SK-N-SH (cell line): Measurements from ENCODE around the gene CYP2S1. TPM values are rescaled to one million over a fixed set of nuclear protein-coding genes. Genes with fewer than 3 reads are reported as not detected.

Experiments used
- CTCF ChIA-PET: fragments of 300-600, 350-600 bp; formaldehyde crosslinking; extraction: SDS; loops from one replicate; lab custom pipeline; 2021; lab: Yijun Ruan, JAX
- POLR2A ChIA-PET: fragments of 350-600 bp; sonication (Branson Sonifier 250); formaldehyde crosslinking; extraction: SDS; loops from one replicate; lab custom pipeline; 2020; ENCODE audit warnings: antibody characterized with exemption, inconsistent platforms; lab: Yijun Ruan, JAX
- DNase-seq: peaks from one replicate; pipeline ENCODE4 v3.0.0; 2012
- H2AFZ ChIP-seq: fragments of 200-600 bp; sonication (generic); 2 replicates; pipeline ENCODE4 v1.8.1; 2016; ENCODE audit warnings: antibody characterized with exemption, mild to moderate bottlenecking, low read depth
- H3F3A ChIP-seq: fragments of 200-600 bp; sonication (generic); replicated peaks from 2 replicates; pipeline ENCODE3; 2016; ENCODE audit warnings: antibody characterized with exemption, mild to moderate bottlenecking; ENCODE audit not compliant: insufficient read depth
- H3K27ac ChIP-seq, 2 experiments: fragments of 200-500 bp in 1 of 2; fragments of 200-600 bp in 1 of 2; sonication (Bioruptor generic) in 1 of 2; sonication (generic), shearing (Covaris generic) in 1 of 2; 2 replicates each; pipeline versions ENCODE4 v1.5.1 to v1.6.1; 2014 to 2016; ENCODE audit warnings: low read depth in 2 of 2, inconsistent platforms in 1 of 2, low read length in 1 of 2, mild to moderate bottlenecking in 1 of 2, mixed read lengths in 1 of 2
- H3K27me3 ChIP-seq: fragments of 200-600 bp; sonication (generic), shearing (Covaris generic); 2 replicates; pipeline ENCODE4 v1.6.1; 2016; ENCODE audit warnings: mixed run types; ENCODE audit not compliant: insufficient read depth
- H3K36me3 ChIP-seq, 2 experiments: fragments of 200-500 bp in 1 of 2; fragments of 200-600 bp in 1 of 2; sonication (Bioruptor generic) in 1 of 2; sonication (generic) in 1 of 2; replicated peaks in 1 of 2; 2 replicates each; pipeline versions ENCODE3 to v1.5.1; 2014 to 2016; ENCODE audit warnings: low read length in 1 of 2, mild to moderate bottlenecking in 1 of 2; ENCODE audit not compliant: insufficient read depth in 2 of 2, control insufficient read depth in 1 of 2
- H3K4me1 ChIP-seq, 2 experiments: fragments of 200-500 bp in 1 of 2; fragments of 200-600 bp in 1 of 2; sonication (Bioruptor generic) in 1 of 2; sonication (generic), shearing (Covaris generic) in 1 of 2; 2 replicates each; pipeline versions ENCODE4 v1.5.1 to v1.6.1; 2014 to 2016; ENCODE audit warnings: low read depth in 1 of 2, low read length in 1 of 2, mixed run types in 1 of 2; ENCODE audit not compliant: insufficient read depth in 2 of 2, control insufficient read depth in 1 of 2
- H3K4me2 ChIP-seq: fragments of 200-600 bp; sonication (generic), shearing (Covaris generic); 2 replicates; pipeline ENCODE4 v1.6.1; 2017; ENCODE audit warnings: mixed run types
- H3K4me3 ChIP-seq, 2 experiments: fragments of 200-500 bp in 1 of 2; fragments of 200-600 bp in 1 of 2; sonication (Bioruptor generic) in 1 of 2; sonication (generic), shearing (Covaris generic) in 1 of 2; 2 replicates each; pipeline versions ENCODE4 v1.5.1 to v1.8.1; 2014 to 2016; ENCODE audit warnings: low read depth in 2 of 2, inconsistent platforms in 1 of 2, low read length in 1 of 2, mild to moderate bottlenecking in 1 of 2, mixed read lengths in 1 of 2, moderate library complexity in 1 of 2
- H3K79me2 ChIP-seq: fragments of 200-600 bp; sonication (generic); 2 replicates; pipeline ENCODE4 v1.8.1; 2017; ENCODE audit warnings: mild to moderate bottlenecking; ENCODE audit not compliant: insufficient read depth
- H3K9ac ChIP-seq: fragments of 200-600 bp; sonication (generic); 2 replicates; pipeline ENCODE4 v1.6.1; 2017; ENCODE audit warnings: mixed run types
- H3K9me2 ChIP-seq: fragments of 200-600 bp; sonication (generic); 2 replicates; pipeline ENCODE4 v1.6.1; 2017; ENCODE audit warnings: mixed run types
- H3K9me3 ChIP-seq: fragments of 200-600 bp; sonication (generic); 2 replicates; pipeline ENCODE4 v1.6.1; 2017; ENCODE audit warnings: mixed run types, mild to moderate bottlenecking, moderate library complexity
- H4K20me1 ChIP-seq: fragments of 200-600 bp; sonication (generic); 2 replicates; pipeline ENCODE4 v1.6.1; 2017; ENCODE audit warnings: mild to moderate bottlenecking, mixed run types; ENCODE audit not compliant: insufficient read depth
- EP300 ChIP-seq, 2 experiments: IDR thresholded peaks; 2 replicates each; pipeline versions ENCODE4 v1.4.0 to v1.6.1; 2012; ENCODE audit warnings: borderline replicate concordance in 1 of 2, low read depth in 1 of 2, low read length in 1 of 2
- FOSL2 ChIP-seq: IDR thresholded peaks from 2 replicates; pipeline ENCODE4 v1.4.0; 2012; ENCODE audit warnings: low read depth, mild to moderate bottlenecking, moderate library complexity, borderline replicate concordance
- FOXJ3 ChIP-seq: sonication (generic); formaldehyde crosslinking; IDR thresholded peaks from 2 replicates; pipeline ENCODE4 v1.5.1; 2020; ENCODE audit warnings: mild to moderate bottlenecking, missing genetic modification reagents
- FOXM1 ChIP-seq: IDR thresholded peaks from 2 replicates; pipeline ENCODE4 v1.4.0; 2012; ENCODE audit warnings: low read depth, mild to moderate bottlenecking
- MEF2A ChIP-seq: IDR thresholded peaks from 2 replicates; pipeline ENCODE4 v1.4.0; 2012; ENCODE audit warnings: low read depth, borderline replicate concordance
- MXI1 ChIP-seq: IDR thresholded peaks from 2 replicates; pipeline ENCODE4 v1.6.1; 2012; ENCODE audit warnings: mild to moderate bottlenecking, low read depth, low read length, improper control_type of control experiment
- RCOR1 ChIP-seq: fragments of 150-350 bp; IDR thresholded peaks from 2 replicates; pipeline ENCODE4 v1.6.1; 2017; ENCODE audit warnings: antibody characterized with exemption, low read length
- RXRA ChIP-seq: IDR thresholded peaks from 2 replicates; pipeline ENCODE4 v1.4.0; 2012; ENCODE audit warnings: low read depth, mild to moderate bottlenecking, borderline replicate concordance
- TCF12 ChIP-seq: IDR thresholded peaks from 2 replicates; pipeline ENCODE4 v1.4.0; 2012
- YY1 ChIP-seq: IDR thresholded peaks from 2 replicates; pipeline ENCODE4 v1.4.0; 2012; ENCODE audit warnings: low read depth, mild to moderate bottlenecking
- WGBS: methylation state at CpG from one replicate; pipeline ENCODE4 v1.1.6; 2017; ENCODE audit warnings: low lambda C conversion rate; 5-methylcytosine and 5-hydroxymethylcytosine counted together
- polyA plus RNA-seq, 3 experiments: library from polyadenylated mRNA; depleted of rRNA; stranded (reverse); fragments of >200 nt; gene quantifications; 2 replicates each; pipeline ENCODE4 v1.2.3, GENCODE V29; 2012
- TF ChIP-seq, protein P1 (sequence below): IDR thresholded peaks from 2 replicates; pipeline ENCODE4; 2012
- TF ChIP-seq, protein P2 (sequence below): IDR thresholded peaks from 2 replicates; pipeline ENCODE4 v1.6.1; 2012; ENCODE audit warnings: mild to moderate bottlenecking, low read depth, low read length, moderate library complexity
- TF ChIP-seq, protein P3 (sequence below): fragments of 150-350 bp; IDR thresholded peaks from 2 replicates; pipeline ENCODE4 v1.6.1; 2017; ENCODE audit warnings: antibody characterized with exemption, low read length, low read depth, borderline replicate concordance
- TF ChIP-seq, protein P4 (sequence below): fragments of 150-350 bp; IDR thresholded peaks from 2 replicates; pipeline ENCODE4 v1.6.1; 2016; ENCODE audit warnings: mild to moderate bottlenecking, low read depth, low read length

CYP2S1 gene
- polyA plus RNA-seq, 1 of the 3 experiments (the other 2 are of a cell fraction): 0.67 TPM

DNA sequence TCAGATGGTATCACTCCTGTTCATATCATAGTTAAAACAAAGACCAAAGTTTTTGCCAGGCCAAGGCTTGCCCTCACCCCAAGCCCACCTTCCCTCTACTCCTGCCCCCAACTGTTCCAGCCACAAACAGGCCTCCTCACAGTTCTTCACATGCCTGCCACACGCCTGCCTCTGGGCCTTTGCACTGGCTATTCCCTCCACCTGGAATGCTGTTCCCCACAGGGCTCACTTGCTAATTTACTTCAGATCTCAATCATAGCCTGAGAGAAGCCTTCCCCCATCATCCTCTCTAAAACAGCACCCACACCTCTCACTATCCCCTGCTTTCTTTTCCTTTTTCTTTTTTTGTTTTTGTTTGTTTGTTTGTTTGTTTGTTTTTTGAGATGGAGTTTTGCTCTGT, 21.1 kb downstream of the CYP2S1 start (continued):
- TF ChIP-seq, protein P1, sequence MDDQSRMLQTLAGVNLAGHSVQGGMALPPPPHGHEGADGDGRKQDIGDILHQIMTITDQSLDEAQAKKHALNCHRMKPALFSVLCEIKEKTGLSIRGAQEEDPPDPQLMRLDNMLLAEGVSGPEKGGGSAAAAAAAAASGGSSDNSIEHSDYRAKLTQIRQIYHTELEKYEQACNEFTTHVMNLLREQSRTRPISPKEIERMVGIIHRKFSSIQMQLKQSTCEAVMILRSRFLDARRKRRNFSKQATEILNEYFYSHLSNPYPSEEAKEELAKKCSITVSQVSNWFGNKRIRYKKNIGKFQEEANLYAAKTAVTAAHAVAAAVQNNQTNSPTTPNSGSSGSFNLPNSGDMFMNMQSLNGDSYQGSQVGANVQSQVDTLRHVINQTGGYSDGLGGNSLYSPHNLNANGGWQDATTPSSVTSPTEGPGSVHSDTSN: no peak
- no peak for TF ChIP-seq MEF2A

DNA sequence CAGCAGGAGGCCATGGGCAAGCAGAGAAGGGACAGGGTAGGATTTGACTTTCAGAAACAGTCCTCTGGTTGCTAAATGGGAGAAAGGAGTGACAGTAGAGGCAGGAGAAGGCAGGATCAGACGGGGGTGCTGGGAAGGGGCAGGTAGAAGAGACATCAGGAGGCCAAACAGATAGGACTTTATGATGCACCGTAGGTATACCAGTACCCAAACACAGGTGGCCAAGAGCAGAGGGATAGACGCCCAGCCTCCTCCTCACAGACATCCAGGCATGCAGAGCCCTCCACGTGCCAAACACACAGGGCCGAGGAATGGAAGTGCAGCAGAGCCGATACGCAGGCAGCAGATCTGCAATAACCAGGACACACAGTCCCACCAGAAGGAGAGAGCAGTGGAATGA, 24.7 kb downstream of the CYP2S1 start:
- H3K79me2 ChIP-seq: peaks cover 44% of the 10 kb centered on the region
- H3K36me3 ChIP-seq: peaks cover 0 to 6% of the 10 kb centered on the region in 2 experiments
- H3K27ac ChIP-seq: no peak overlapping the region
- TF ChIP-seq, protein P2, sequence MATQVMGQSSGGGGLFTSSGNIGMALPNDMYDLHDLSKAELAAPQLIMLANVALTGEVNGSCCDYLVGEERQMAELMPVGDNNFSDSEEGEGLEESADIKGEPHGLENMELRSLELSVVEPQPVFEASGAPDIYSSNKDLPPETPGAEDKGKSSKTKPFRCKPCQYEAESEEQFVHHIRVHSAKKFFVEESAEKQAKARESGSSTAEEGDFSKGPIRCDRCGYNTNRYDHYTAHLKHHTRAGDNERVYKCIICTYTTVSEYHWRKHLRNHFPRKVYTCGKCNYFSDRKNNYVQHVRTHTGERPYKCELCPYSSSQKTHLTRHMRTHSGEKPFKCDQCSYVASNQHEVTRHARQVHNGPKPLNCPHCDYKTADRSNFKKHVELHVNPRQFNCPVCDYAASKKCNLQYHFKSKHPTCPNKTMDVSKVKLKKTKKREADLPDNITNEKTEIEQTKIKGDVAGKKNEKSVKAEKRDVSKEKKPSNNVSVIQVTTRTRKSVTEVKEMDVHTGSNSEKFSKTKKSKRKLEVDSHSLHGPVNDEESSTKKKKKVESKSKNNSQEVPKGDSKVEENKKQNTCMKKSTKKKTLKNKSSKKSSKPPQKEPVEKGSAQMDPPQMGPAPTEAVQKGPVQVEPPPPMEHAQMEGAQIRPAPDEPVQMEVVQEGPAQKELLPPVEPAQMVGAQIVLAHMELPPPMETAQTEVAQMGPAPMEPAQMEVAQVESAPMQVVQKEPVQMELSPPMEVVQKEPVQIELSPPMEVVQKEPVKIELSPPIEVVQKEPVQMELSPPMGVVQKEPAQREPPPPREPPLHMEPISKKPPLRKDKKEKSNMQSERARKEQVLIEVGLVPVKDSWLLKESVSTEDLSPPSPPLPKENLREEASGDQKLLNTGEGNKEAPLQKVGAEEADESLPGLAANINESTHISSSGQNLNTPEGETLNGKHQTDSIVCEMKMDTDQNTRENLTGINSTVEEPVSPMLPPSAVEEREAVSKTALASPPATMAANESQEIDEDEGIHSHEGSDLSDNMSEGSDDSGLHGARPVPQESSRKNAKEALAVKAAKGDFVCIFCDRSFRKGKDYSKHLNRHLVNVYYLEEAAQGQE: no peak
- no peak for TF ChIP-seq EP300 (IDR thresholded peaks at IDR 0.05; ENCODE audit: borderline replicate concordance in 1 of 2, low read depth in 1 of 2, low read length in 1 of 2)
- TF ChIP-seq FOXJ3 (CRISPR knock-in tag): no peak
- no peak for TF ChIP-seq RCOR1
- no peak for TF ChIP-seq RXRA
- TF ChIP-seq MXI1: no peak
- H3K9me3 ChIP-seq: no peaks in the 10 kb centered on the region
- POLR2A ChIA-PET: no interaction called here
- peaks cover 0 to 4% of the 10 kb centered on the region in 2 experiments; a peak in 1 of 4 replicates for H3K4me1 ChIP-seq
- no peak overlapping the region for H3K4me3 ChIP-seq
- no peaks in the 10 kb centered on the region for H4K20me1 ChIP-seq
- DNase-seq: no peak
- no peaks in the 10 kb centered on the region for H3K9me2 ChIP-seq
- no peak overlapping the region for H3K9ac ChIP-seq
- WGBS: 77% methylated on average over 5 of the region's 7 CpGs
- no peaks in the 10 kb centered on the region for H3K27me3 ChIP-seq
- no peak overlapping the region for H2AFZ ChIP-seq
- H3K4me2 ChIP-seq: no peak overlapping the region
- peaks cover 17% of the 10 kb centered on the region for H3F3A ChIP-seq
- CTCF ChIA-PET: no interaction called here

DNA sequence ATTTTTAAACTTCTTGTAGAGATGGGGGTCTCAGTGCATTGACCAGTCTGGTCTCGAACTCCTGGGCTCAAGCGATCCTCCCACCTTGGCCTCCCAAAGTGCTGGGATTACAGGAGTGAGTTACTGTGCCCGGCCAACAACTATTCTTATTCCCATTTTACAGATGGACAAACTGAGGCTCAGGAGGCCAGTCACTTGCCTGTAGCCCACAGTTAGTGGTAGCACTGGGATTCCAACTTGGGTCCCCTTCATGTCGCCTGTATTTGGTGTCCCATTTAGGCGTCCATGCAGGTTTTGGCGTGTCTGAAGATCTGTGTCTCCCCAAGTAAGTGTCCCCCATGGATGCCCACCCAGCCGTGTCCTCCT, 25.2 kb downstream of the CYP2S1 start:
- H4K20me1 ChIP-seq: no peaks in the 10 kb centered on the region
- ChIA-PET CTCF (no interaction called here), POLR2A (no interaction called here)
- no peak for DNase-seq
- WGBS: 67% methylated on average over 7 of the region's 7 CpGs
- H3K4me3 ChIP-seq: peak overlapping the region in 1 of 2 experiments; percentile 81; a peak in 3 of 4 replicates
- no peaks in the 10 kb centered on the region for H3K9me2 ChIP-seq
- H3K27ac ChIP-seq: peak overlapping the region in 1 of 2 experiments; percentile 96; a peak in 2 of 4 replicates
- H3K36me3 ChIP-seq: peaks cover 0 to 6% of the 10 kb centered on the region in 2 experiments
- H3K79me2 ChIP-seq: peaks cover 49% of the 10 kb centered on the region
- H3K4me1 ChIP-seq: peaks cover 0 to 9% of the 10 kb centered on the region in 2 experiments; a peak in 2 of 4 replicates
- peaks cover 22% of the 10 kb centered on the region for H3F3A ChIP-seq
- no peaks in the 10 kb centered on the region for H3K27me3 ChIP-seq
- H2AFZ ChIP-seq: no peak overlapping the region
- no peaks in the 10 kb centered on the region for H3K9me3 ChIP-seq
- peak overlapping the region; percentile 96 for H3K4me2 ChIP-seq
- H3K9ac ChIP-seq: peak overlapping the region; percentile 99
- TF ChIP-seq, protein P3, sequence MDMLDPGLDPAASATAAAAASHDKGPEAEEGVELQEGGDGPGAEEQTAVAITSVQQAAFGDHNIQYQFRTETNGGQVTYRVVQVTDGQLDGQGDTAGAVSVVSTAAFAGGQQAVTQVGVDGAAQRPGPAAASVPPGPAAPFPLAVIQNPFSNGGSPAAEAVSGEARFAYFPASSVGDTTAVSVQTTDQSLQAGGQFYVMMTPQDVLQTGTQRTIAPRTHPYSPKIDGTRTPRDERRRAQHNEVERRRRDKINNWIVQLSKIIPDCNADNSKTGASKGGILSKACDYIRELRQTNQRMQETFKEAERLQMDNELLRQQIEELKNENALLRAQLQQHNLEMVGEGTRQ: no peak
- TF ChIP-seq FOSL2: no peak
- TF ChIP-seq FOXM1: no peak
- no peak for TF ChIP-seq TCF12
- no peak for TF ChIP-seq YY1
- TF ChIP-seq, protein P4, sequence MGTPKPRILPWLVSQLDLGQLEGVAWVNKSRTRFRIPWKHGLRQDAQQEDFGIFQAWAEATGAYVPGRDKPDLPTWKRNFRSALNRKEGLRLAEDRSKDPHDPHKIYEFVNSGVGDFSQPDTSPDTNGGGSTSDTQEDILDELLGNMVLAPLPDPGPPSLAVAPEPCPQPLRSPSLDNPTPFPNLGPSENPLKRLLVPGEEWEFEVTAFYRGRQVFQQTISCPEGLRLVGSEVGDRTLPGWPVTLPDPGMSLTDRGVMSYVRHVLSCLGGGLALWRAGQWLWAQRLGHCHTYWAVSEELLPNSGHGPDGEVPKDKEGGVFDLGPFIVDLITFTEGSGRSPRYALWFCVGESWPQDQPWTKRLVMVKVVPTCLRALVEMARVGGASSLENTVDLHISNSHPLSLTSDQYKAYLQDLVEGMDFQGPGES: no peak
- TF ChIP-seq, protein P2: no peak
